ENCODE results near the gene RPS16.
A peak's percentile ranks its signal among the peaks of the same experiment; 100 is the strongest.

The RPS16 gene

GRCh38 chr19:39417463-39418181, 18.1 kb downstream of the RPS16 start:
- no peak for DNase-seq

- DNase-seq, result no peak
Measured at GRCh38 chr19:39416152-39417120, 19.3 kb downstream of the RPS16 start.

- no peak for DNase-seq
Measured at GRCh38 chr19:39415111-39416046, 20.4 kb downstream of the RPS16 start.

- DNase-seq, result no peak
Measured at GRCh38 chr19:39413911-39414608, 21.7 kb downstream of the RPS16 start.

DNA sequence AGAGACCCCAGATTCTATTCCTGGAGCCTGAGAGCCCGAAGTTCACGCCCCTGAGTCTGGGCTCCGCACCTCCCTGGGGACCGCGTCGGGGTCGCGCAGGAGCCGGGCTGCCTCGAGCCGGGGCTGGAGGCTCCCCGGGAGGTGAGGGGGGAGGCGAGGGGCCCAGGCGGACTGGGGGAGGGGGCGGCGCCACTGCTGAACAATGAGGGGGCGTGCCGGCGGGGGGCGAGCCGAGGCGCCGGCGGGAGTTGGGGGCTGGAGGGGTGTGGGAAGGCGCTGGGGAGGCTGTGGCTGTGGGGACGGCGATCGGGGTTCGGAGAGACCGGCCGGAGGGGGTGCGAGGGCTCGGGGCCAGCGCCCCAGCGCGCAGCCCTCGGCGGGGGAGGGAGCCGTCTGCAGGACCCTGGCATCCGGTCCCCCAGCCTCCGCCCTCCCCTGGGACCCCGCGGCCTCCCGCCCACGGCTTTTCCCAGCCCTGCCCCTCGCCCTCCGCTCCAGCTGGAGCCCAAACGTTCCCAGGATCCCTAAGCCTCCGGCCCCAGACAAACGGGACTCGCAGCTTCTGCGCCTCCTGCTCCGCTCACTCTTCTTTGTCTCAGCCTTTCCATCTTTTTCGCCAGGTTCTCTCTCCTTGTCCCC, 22.4 kb downstream of the RPS16 start:
- DNase-seq, result no peak

GRCh38 chr19:39412867-39413271, 22.9 kb downstream of the RPS16 start:
- no peak for DNase-seq

DNA sequence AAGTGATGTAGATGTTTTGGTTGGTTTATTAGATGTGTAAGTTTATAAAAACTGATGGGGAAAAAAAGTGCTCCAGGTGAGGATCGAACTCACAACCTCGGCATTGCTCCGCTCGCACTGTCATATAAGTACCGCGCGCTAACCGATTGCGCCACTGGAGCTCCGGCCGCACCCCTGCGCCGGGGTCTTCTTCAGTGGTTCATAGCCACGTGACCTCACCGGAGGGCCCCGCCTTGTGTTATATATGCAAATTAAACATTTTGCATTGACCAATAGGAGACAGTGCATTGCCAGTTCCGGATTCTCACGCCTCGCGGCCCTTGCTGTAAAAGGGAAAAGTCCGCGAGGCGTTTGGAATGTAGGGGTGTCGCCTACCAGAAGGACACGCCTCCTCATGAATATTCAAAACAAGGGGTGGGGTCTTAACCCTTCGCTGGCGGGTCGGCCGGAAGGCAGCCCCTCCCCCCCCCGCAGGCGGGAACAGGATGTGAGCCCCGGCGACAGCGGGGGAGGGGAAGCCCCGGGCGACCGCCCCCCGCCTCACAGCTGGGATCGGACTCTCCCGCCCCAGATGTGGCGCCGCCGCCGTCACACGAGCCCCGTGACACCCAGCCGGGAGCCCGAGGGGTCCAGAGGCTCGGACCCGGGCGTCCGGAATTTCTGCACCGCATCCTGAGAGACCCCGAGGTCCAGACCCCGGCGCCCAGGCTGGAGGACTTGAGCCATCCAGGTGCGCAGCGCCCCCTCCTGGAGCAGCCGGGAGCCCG, 23.5 kb downstream of the RPS16 start, which contains the start of gene PLEKHG2:
Gene PLEKHG2, plus strand, starts transcription at position 570 of the 767 bp plus-strand sequence. CDS start 1,418 bp downstream, outside the sequence.
- peak; percentile 99 for DNase-seq

GRCh38 chr19:39411832-39412099, 24.0 kb downstream of the RPS16 start:
- DNase-seq, result peak; percentile 95

GRCh38 chr19:39411081-39411831, 24.5 kb downstream of the RPS16 start:
- no peak for DNase-seq

GRCh38 chr19:39410831-39411080, 25.0 kb downstream of the RPS16 start:
- no peak for DNase-seq

- no peak for DNase-seq
Measured at GRCh38 chr19:39410017-39410830, 25.5 kb downstream of the RPS16 start.

DNA sequence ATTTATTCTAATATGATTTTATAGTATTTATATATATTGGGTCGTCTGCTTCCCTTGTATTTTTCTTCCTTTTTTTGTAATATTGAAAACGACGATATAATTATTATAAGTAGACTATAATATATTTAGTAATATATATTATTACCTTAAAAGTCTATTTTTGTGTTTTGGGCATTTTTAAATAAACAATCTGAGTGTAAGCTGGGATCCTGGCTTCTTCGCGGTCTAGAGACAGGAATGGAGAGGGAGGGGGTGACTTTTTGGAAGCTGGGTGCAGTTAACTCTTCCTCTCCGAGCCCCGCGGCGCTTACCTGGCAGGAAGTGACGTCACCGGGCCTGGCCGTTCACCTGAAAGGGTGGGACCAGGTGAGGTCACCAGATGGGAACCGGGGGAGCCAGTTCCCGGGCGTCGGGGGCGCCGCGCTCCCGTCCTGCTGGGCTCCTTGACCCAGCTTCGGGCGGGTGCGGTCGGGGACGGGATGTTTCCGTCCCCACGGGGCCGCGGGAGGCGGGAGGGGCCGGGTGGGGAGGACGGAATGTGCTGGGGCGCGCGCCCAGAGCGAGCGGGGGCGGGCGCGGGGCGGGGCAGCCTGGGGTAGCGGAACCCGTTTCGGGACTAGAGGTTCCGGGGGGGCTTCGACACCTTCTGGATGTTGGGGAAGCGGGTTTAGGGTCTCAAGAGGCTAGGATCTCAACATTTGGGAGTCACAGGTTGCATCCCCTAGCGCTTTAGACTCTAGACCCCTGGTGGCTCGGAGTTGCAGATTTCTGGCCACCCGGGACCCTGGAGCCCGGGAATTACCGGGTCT, 26.3 kb downstream of the RPS16 start:
- DNase-seq, result peak; percentile 51

DNA sequence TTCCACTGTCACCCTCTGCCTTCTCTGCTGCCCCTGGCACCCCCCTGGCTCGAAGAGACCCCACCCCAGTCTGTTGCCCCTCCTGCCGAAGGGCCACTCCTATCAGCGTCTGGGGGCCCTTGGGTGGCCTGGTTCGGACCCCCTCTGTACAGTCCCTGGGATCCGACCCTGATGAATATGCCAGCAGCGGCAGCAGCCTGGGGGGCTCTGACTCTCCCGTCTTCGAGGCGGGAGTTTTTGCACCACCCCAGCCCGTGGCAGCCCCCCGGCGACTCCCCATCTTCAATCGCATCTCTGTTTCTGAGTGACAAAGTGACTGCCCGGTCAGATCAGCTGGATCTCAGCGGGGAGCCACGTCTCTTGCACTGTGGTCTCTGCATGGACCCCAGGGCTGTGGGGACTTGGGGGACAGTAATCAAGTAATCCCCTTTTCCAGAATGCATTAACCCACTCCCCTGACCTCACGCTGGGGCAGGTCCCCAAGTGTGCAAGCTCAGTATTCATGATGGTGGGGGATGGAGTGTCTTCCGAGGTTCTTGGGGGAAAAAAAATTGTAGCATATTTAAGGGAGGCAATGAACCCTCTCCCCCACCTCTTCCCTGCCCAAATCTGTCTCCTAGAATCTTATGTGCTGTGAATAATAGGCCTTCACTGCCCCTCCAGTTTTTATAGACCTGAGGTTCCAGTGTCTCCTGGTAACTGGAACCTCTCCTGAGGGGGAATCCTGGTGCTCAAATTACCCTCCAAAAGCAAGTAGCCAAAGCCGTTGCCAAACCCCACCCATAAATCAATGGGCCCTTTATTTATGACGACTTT, 27.1 kb downstream of the RPS16 start:
- no peak for DNase-seq

- DNase-seq, result peak; percentile 56
Measured at GRCh38 chr19:39407660-39408391, 27.9 kb downstream of the RPS16 start.

DNA sequence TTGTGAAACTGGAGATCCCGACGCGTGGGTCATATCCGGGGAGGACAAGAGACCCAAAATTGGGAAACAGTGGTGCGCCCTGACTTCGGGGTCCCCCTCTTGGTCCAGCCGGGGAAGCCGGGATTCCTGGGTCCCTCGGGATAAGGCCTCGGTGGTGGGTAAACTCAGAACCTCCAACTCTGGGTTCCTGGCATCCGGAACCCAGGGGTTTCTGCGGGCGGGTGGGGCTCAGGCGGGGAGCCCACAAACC, 28.4 kb downstream of the RPS16 start:
- DNase-seq, result no peak

GRCh38 chr19:39406656-39407409, 28.9 kb downstream of the RPS16 start, which contains the start of gene ZFP36:
Gene ZFP36, plus strand, starts transcription at chr19:39406847. Its CDS starts 58 bp downstream, at chr19:39406905.
- peak; percentile 80 for DNase-seq
